GM18520 (cell line): Measurements from ENCODE around the gene PDE8A.

Experiments
- ATAC-seq: cut with Tn5 transposase; IDR thresholded peaks from one replicate; pipeline ENCODE4 v1.9.1; 2021; ENCODE audit not compliant: unreplicated experiment

PDE8A gene

DNA sequence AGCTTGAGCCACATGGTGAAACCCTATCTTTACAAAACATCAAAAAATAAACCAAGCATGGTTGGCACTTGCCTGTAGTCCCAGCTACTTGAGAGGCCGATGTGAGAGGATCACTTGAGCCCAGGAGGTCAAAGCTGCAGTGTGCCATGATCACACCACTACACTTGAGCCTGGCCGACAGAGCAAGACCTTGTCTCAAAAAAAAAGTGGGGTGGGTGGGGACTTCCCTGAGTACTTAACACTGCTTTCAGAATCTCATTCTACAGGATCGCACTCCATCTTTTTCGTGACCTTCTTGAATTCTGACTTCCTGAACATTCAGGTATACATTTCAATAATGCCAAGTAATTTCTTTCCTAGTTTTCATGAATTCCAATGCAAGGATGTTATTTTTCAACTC lies 91.3 kb downstream of the PDE8A start:
- no peak for ATAC-seq

DNA sequence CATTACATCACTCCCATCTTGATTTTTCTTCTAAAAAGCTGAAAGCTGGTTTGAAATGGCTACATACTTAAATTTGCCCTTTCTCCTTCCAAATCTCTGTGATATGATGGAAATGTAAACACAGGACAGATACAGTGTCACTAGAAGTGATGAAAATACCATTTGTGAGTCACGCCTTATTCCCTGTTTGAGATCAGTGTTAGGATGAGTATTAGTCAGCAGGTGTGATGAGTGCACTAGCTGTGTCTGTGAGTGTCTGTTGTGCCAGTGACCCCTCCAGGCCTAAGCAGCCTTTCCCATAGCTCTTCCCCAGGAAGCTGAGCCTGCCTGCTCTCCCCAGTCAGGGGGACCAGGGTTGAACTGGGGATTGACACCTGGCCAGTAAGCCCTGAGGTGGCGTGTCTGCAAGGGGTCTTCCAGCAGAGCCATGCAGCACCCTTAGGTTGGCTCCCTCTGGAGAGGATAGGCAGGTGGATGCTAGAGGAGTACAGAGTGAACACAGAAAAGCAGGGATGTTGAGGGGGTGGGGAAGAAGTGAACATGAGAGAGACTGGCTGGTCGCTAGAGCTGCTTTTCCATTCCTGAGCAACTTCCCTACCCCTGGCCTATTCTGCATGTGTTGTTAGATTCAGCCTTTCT lies 92.0 kb downstream of the PDE8A start:
- ATAC-seq = peak; percentile 94

DNA sequence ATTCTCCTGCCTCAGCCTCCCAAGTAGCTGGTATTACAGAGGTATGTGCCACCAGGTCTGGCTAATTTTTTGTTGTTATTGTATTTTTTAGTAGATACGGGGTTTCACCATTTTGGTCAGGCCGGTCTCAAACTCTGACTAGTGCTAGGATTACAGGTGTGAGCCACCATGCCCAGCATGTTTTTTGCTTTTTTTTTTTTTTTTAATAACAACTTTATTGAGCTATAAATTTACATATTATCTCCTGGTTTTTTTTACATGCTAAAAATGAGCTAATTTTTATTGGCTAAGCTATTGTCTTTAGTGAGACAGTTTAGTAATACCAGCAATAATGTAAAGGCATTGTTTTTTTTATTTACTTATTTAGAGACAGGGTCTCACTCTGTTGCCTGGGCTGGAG lies 105.2 kb downstream of the PDE8A start:
- no peak for ATAC-seq

DNA sequence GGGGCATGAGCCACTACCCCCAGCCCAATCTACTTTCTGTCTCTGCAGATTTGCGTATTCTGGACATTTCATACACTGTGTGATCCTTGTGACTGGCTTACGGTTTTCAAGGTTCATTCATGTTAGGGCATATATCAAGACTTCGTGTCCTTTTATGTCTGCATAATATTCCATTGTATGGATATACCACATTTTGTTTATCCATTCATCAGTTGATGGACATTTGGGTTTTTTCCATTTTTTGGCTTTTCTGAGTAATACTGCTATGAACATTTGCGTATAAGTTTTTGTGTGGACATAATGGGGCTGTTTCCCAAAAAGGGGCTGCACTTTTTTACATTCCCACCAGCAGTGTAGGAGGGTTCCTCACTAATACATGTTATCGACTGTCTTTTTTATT lies 106.6 kb downstream of the PDE8A start:
- no peak for ATAC-seq

DNA sequence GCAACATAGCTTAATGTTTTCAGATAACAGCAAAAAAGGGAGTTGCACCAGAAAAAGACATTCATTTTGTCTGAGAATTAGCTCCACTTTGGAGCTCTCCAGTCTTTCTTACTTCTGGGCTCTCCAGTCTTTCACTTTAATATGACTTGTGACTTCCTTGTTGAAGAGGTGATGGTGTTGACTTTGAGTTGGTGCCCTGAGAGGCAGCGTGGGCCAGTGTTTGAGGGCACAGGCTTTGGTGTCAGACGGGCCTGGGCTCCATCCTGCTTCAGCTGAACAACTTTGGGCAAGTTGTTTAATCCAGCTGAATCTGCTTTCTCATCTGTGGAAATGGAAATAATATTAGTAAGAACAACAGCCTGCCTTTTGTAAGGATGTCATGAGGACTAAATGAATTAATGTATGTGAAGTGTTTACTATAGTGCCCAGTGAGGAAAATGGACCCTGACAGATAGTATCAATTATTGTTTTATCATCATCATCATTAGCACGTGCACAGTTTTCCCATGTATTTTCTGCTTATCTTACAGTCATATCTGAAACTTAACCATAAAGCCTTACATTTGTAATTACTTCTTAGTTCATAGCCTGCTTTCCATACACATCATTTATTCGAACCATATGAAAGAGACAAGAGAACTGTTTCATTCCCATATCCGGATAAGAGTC lies 108.4 kb downstream of the PDE8A start:
- no peak for ATAC-seq

DNA sequence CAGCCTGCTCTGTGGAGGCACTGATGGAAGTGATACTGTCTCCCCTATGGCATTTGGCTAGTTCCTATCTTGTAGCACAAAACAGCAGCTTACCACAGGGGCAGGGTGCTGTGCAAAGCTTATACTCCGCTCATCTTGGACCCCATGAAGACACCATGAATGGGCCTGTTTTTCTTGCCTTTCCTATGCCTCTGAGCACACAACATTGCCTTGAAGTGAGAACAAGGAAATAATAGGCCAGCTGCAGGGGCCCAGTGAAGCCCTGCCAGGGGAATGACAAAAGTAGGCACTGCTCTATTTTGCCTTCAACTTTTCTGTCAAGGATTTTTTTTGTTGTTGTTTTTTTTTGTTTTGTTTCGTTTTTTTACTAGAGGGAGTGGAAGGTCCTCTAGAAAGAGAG lies 110.3 kb downstream of the PDE8A start:
- no peak for ATAC-seq

DNA sequence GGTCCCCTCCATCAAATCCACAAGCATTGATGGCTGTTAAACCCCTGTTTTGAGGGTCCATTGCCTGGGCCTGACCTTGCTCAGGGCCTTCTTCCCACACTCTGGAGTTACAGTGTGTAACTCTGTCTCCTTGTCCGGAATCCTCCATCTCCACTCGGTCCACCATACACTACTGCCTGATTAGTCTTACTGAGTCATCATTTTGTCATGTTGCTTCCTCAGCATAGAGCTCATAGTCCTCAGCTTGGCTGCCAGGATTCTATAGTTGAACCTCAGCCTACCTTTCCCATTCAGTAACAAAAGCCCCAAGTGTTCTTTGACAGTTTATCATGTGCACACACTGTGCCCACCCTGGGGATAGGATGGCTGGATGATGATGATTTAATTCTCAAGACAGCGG lies 113.0 kb downstream of the PDE8A start:
- ATAC-seq = no peak

DNA sequence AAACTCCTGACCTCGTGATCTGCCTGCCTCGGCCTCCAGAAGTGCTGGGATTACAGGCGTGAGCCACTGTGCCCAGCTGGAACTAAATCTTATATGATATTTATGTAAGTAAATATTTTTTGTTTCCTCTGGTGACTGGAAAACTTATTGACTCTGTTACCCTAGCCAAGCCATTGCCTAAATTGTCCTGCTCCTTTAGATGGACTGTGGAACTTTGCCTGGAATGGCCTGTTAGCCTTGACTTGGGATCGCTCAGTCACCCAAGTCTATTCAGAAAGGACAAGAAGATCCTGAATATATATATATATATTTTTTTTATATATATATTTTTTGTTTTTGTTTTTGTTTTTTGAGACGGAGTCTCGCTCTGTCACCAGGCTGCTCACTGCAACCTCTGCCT lies 113.9 kb downstream of the PDE8A start:
- no peak for ATAC-seq

DNA sequence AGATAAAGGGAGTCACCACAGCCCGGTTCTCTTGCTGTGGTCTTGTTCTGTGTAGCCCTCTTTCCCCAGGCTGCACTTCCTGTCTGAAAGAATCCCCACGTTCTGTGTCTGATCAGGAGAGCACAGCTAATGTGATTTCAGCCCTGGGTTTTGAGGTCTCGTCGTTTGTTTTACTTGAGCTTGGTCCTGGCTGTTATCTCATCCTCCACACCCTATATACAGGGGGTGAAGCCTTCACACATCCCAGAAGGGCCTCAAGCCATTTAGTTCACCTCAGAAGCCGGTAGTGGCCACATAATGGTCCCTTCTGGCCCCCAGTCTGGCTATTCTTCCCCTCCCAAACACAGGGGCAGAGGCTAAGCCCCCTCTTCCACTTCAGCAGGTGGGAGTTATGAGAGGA lies 115.6 kb downstream of the PDE8A start:
- no peak for ATAC-seq

DNA sequence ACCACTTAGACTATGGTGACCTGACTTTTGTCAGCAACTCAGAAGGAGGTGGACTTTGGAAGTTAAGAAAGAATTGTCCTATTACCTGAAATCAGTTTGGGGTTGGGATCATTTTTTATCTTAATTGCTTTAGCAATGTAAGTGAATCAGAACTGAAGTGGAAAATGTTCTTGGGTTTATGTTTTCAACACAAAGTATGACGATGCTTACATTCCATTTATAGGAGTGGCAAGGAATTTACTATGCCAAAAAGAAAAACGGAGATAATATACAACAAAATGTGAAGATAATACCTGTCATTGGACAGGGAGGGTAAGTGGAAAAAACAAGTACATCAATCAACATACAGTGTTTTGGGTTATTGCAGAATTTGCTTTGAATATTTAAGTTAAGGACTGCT lies 116.1 kb downstream of the PDE8A start:
- ATAC-seq = no peak

DNA sequence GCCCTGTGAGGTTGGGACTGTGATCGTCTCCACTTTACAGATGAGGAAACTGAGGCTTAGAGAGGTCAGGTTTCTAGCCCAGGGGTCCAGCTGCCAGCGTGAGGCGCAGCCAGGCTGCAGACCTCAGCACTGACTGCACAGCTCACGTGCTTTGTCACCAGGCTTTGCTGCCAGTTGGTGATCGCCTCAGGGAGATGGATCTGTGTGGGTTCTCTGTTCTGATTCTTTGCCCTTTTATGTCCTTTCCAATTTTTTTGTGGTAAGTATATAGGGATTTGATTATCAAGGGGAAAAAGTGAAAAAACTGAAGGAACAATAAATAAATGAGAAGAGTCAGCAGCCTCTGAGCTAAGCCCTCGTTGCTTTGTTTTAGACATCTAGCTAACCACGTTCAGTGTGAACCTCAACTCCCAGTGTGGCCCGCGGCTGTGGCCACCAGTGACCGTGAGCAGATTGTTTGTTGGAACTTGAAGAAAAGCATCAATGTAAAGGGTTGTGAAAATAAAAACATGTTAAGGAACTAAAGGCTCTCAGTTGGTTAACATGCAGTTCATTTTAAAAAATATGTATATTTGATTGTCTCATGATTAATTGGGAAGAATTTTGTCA lies 117.6 kb downstream of the PDE8A start:
- no peak for ATAC-seq

DNA sequence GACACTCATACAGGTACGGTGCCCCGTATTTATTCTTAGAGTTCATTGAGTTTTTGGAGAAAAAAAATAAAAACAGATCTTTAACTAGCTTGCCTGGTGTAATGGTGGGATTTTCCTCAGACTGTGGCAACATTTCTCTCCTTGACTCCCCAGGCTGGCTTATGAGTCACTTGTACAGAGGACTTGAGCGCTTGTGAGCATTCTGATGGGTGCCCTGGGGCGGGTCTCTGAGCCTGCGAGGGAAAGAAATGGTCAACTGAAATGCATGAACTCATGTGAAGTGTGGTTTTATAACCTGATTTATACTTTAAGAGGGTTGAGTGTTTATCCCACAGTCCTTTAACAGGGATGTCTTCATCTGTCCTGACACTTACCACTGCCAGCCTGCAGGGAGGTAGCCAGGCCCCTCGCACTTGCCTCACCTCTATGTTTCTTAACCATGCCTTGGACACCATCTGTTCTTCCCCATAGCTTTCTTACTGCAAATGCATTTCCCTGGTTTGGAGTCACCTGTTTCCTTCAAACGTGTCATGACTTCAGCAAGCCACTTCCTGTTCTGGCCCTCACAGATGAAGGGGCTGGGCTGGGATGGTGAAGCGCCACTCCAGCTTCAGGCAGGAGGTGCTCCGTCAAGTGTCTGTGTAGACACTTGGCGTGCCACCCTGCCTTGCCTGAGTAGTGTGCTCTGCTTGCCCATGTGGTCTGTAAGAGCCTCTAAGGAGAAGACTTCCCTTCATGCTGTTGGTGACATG lies 118.7 kb downstream of the PDE8A start:
- ATAC-seq = no peak

DNA sequence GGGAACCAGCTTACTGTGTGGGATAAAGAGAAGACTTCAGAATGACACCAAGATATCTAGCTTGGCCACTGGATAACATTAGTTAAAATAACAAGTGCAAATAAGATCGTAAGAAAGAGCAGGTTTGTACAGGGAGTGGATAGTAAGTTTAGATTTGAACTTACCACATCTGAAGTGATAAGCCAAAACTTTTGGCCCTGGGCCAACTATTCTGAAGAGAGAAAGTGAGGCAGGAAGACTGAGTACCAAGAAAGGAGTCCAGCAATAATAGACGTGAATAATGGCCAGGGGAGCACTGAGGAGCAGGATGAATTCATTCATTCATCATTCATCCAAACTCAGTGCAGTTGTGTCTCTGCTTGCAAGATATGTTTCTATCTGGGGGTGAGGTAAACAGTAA lies 122.9 kb downstream of the PDE8A start:
- no peak for ATAC-seq

DNA sequence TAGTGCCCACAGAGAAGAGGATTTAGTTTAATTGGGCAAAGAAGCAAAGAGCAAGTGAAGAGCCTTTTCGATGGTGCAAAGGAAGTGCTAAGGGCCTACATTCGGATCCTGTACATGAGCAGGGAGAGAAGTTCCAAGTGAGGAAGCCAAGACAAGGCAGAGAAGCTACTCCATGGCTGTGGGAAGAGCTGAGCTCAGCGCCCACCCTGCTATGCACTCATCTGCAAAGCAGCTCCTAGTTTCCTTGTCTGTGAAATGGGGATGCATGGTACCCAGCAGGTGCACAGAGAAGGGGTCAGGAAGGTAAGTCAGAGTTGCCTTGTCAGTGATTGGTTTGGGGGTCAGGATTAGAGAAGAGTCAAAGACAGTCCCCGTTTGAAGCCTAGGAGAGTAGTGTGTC lies 126.5 kb downstream of the PDE8A start:
- no peak for ATAC-seq

DNA sequence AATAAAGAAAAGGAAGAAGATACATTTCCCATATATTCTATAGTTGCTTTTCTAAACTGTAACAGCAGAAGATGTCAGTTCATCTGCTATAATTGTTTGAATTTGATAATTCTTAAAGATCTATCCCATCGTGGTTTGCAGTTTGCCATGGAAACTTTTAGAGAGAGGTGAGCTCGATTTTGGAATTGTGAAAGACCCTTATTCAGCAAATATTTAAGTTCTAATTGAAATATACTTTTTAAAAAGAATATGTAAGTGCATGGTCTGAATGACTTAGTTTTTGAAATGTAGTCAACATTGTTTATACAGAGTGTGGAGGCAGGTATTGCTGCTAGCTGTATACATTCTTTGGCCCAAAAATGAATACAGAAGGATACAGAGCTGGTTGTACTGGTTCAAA lies 127.7 kb downstream of the PDE8A start:
- ATAC-seq = no peak

DNA sequence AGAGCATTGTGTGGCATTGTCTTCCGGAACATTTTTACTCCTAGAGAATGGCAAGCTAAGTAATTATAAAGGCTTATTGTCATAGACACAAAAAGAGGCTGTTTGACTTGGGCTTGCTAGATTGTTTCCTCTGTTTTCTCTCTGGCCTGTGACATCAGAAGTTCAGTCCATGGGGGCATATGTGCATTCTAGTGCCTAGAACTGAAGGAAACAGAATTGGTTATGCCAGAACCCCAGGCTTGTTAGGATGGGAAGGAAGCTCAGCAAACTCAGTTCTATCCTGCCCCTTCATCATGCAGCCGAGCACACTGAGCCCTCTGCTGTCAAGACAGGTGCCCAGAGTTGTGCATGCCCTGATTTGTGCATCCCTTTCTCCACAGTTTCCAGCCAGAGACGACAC lies 131.3 kb downstream of the PDE8A start:
- ATAC-seq = no peak

DNA sequence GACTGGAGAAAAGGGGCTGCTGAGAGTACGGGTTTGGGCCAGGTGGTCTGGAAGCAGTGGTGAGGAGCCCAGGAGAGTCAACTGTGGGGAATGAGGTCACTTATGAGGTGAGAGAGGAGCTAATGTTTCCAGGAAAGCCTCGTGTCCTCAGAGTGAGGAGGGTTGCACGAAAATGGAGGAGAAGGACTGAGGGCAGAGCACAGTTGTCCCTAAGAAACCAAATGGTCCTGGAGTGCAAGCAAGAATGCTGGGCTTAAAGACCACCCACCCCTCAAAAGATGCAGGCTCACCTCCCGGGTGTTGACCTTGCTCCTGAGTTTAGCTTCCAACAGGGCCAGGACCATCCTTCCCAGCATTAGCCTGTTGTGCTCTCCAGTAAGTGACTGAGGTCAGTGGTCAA lies 133.2 kb downstream of the PDE8A start:
- no peak for ATAC-seq

DNA sequence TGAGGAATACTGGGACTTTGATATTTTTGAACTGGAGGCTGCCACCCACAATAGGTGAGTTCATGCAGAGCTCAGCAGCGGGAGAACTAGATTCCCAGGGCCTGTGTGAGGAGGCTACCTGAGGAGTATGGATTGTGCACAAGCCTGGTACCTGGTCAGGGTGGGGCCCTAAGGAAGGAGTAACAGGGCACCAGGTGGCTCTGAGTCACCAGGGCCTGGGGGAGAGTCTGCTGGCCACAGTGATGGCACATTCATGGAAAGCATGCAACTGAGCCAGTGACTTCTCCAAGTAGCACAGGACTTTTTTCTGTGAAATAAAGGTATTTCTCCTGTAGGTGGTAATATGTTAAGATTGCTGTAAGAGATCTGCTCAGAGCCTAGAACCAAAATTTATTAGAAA lies 134.4 kb downstream of the PDE8A start:
- ATAC-seq = no peak

DNA sequence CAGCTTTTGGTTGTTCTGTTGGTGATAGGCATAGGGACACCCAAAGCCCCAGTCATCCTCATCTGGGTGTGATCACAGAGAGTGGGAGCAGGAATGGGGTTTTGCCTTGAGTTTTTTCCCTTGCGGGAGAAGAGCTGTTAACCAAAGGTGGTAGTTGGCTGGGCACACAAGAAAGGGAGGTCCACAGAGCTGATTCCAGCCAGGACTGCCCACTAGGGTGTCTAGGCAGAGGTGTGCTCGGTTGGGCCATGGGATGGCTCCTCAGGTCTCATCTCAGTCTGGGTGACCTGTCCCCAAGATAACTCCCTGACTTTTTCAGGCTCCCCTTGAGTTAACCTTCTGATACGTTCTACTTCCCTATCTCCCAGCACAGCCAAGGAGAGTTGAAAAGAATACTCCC lies 134.8 kb downstream of the PDE8A start:
- no peak for ATAC-seq

DNA sequence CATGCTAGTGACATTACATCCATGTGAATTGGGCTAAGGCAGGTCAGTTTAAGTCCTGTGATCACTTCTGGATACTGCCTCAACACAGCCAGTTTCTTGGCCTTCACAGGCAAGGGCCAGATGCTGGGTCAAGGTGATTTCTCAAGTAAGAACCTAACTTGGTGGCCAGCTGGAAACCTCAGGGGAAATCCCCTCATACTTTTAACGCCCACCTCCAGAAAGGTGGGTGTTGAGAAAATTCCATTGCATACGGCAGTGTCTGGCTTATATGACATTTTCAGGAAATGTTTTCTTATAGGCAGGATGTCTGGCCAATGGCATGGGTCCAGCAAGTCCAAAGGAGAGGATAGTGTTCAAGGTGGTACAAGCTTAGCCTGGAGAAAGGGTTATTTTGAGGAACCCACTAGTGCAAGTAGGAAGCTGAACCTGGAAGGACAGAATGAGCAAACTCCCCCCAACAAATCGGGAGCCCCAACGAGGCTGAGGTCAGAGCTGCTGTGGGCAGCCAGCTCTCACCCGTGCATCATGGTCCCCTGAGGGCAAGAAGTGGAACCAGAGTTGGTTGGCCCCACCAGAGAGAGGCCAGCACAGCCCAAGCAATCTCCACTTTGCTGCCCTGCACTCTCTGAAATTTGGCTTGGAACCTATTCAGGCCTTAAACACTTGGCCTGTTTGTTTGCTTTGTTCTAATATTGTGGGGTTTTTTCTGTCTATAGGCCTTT lies 135.4 kb downstream of the PDE8A start:
- ATAC-seq = no peak

DNA sequence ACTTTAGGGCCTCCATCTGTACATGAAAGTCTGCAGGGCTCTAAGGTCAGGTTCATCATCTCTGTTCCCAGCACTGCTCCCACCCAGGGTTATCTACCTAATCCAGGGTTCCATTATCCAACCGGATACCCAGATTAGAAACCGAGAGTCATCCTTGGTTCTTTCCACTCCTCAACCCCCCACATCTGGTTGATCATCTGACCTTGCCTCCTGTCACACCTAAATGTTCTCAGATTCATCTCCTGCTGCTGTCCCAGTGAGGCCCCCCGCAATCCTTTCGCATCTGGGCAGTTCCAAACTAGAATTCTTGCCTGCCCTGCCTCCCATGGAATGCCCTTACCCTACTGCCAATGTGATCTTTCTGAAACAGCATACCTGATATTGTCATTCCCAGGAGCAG lies 136.5 kb downstream of the PDE8A start:
- no peak for ATAC-seq
